MM.1S (cell line): ENCODE measurements around the gene SRSF2.
"Not testable (repeated sequence)": the region's sequence is repeated elsewhere in the genome, so short reads cannot be mapped to it uniquely, and the experiment has no call there.

ENCODE experiments used
- DNase-seq: peaks from one replicate; pipeline ENCODE4 v3.0.0-alpha.2; 2015
- H2AFZ ChIP-seq: fragments of 300-600 bp; sonication (generic); 2 replicates; pipeline ENCODE4 v1.6.0; 2016; ENCODE audit warnings: antibody characterized with exemption, low read length
- H3F3A ChIP-seq: fragments of 300-600 bp; sonication (generic); 2 replicates; pipeline ENCODE4 v1.6.1; 2016; ENCODE audit warnings: mild to moderate bottlenecking, antibody characterized with exemption, low read length, moderate library complexity, mixed read lengths; ENCODE audit not compliant: insufficient read depth
- H3K27ac ChIP-seq: fragments of 300-600 bp; sonication (generic); 2 replicates; pipeline ENCODE4 v1.5.1; 2016; ENCODE audit warnings: mild to moderate bottlenecking, low read length
- H3K27me3 ChIP-seq: fragments of 300-600 bp; sonication (generic); replicated peaks from 2 replicates; pipeline ENCODE4 v1.6.0; 2016; ENCODE audit warnings: low read length; ENCODE audit not compliant: insufficient read depth
- H3K36me3 ChIP-seq: fragments of 300-600 bp; sonication (generic); replicated peaks from 2 replicates; pipeline ENCODE4 v1.6.1; 2016; ENCODE audit warnings: mild to moderate bottlenecking, low read length, mixed read lengths; ENCODE audit not compliant: insufficient read depth
- H3K4me1 ChIP-seq: fragments of 300-600 bp; sonication (generic); 2 replicates; pipeline ENCODE4 v1.6.1; 2016; ENCODE audit warnings: low read length, mixed read lengths
- H3K4me2 ChIP-seq: fragments of 300-600 bp; sonication (generic); 2 replicates; pipeline ENCODE4 v1.6.0; 2016; ENCODE audit warnings: low read depth, low read length
- H3K4me3 ChIP-seq: fragments of 300-600 bp; sonication (generic); 2 replicates; pipeline ENCODE4 v1.5.1; 2016; ENCODE audit warnings: low read length, mixed read lengths
- H3K79me2 ChIP-seq: fragments of 300-600 bp; sonication (generic); 2 replicates; pipeline ENCODE4 v1.6.1; 2016; ENCODE audit warnings: mixed run types, low read length, mixed read lengths
- H3K9ac ChIP-seq: fragments of 300-600 bp; sonication (generic); 2 replicates; pipeline ENCODE4 v1.6.1; 2016; ENCODE audit warnings: low read length, mixed read lengths
- H3K9me2 ChIP-seq: fragments of 300-600 bp; sonication (generic); replicated peaks from 2 replicates; pipeline ENCODE4 v1.6.1; 2016; ENCODE audit warnings: mild to moderate bottlenecking, low read length, mixed read lengths; ENCODE audit not compliant: insufficient read depth
- H3K9me3 ChIP-seq: fragments of 300-600 bp; sonication (generic); replicated peaks from 2 replicates; pipeline ENCODE4 v1.6.1; 2016; ENCODE audit warnings: mild to moderate bottlenecking, low read length, mixed read lengths; ENCODE audit not compliant: insufficient read depth
- H4K20me1 ChIP-seq: fragments of 300-600 bp; sonication (generic); 2 replicates; pipeline ENCODE4 v1.6.1; 2016; ENCODE audit warnings: mild to moderate bottlenecking, low read length, moderate library complexity, mixed read lengths; ENCODE audit not compliant: insufficient read depth
- CTCF ChIP-seq: fragments of 300-600 bp; sonication (generic); IDR thresholded peaks from 2 replicates; pipeline ENCODE4 v1.5.1; 2016; ENCODE audit warnings: antibody characterized with exemption, low read length, mixed read lengths
- EZH2 ChIP-seq: fragments of 300-600 bp; sonication (generic); optimal IDR thresholded peaks from 2 replicates; pipeline ENCODE3; 2017; ENCODE audit warnings: low read depth, mild to moderate bottlenecking, antibody characterized with exemption, low read length, mixed read lengths
- EZH2phosphoT487 ChIP-seq: fragments of 300-600 bp; sonication (generic); IDR thresholded peaks from 2 replicates; pipeline ENCODE4 v1.6.1; 2018; ENCODE audit warnings: antibody characterized with exemption, low read length

The SRSF2 gene

GRCh38 chr17:76701471-76701967, 35.6 kb downstream of the SRSF2 start:
- H3K4me1 ChIP-seq: no peaks in the 10 kb centered on the region
- H3K79me2 ChIP-seq: no peaks in the 10 kb centered on the region
- no peak overlapping the region for H3K9ac ChIP-seq

GRCh38 chr17:76700617-76701470, 36.3 kb downstream of the SRSF2 start:
- Histone ChIP-seq H3F3A (0 out of 2 replicates have a peak, but pooled peaks cover 6% of the 10 kb centered on the region), H3K9me3 (no peaks in the 10 kb centered on the region), H3K4me3 (no peak overlapping the region), H3K4me2 (no peak overlapping the region), H3K4me1 (peaks cover 4% of the 10 kb centered on the region), H2AFZ (no peak overlapping the region), H3K79me2 (no peaks in the 10 kb centered on the region), H3K9me2 (no peaks in the 10 kb centered on the region), H3K27ac (no peak overlapping the region), H3K27me3 (no peaks in the 10 kb centered on the region; the same call in 1 of the 2 replicates), H4K20me1 (no peaks in the 10 kb centered on the region), H3K9ac (no peak overlapping the region), H3K36me3 (no peaks in the 10 kb centered on the region)
- TF ChIP-seq CTCF: no peak
- TF ChIP-seq EZH2phosphoT487: no peak
- no peak for TF ChIP-seq EZH2
- no peak for DNase-seq

More at GRCh38 chr17:76701471-76701967, 35.6 kb downstream of the SRSF2 start:
- Histone ChIP-seq H2AFZ (no peak overlapping the region), H3K4me2 (no peak overlapping the region), H3K9me3 (no peaks in the 10 kb centered on the region), H3K4me3 (no peak overlapping the region), H3F3A (no peaks in the 10 kb centered on the region), H4K20me1 (no peaks in the 10 kb centered on the region), H3K36me3 (no peaks in the 10 kb centered on the region), H3K27me3 (no peaks in the 10 kb centered on the region; the same call in 1 of the 2 replicates), H3K9me2 (no peaks in the 10 kb centered on the region), H3K27ac (no peak overlapping the region)
- DNase-seq: no peak
- TF ChIP-seq CTCF (no peak), EZH2phosphoT487 (no peak), EZH2 (no peak)

- DNase-seq: no peak
- Histone ChIP-seq H3F3A (peaks cover 12% of the 10 kb centered on the region), H3K79me2 (no peaks in the 10 kb centered on the region), H3K9ac (no peak overlapping the region), H3K4me3 (no peak overlapping the region), H3K36me3 (no peaks in the 10 kb centered on the region), H3K9me3 (no peaks in the 10 kb centered on the region), H3K4me2 (no peak overlapping the region), H2AFZ (no peak overlapping the region), H3K4me1 (peaks cover 10% of the 10 kb centered on the region), H3K27me3 (no peaks in the 10 kb centered on the region; the same call in 1 of the 2 replicates), H3K9me2 (no peaks in the 10 kb centered on the region), H3K27ac (no peak overlapping the region), H4K20me1 (no peaks in the 10 kb centered on the region)
- TF ChIP-seq EZH2 (no peak), CTCF (no peak), EZH2phosphoT487 (no peak)
These were observed 36.9 kb downstream of the SRSF2 start for GRCh38 chr17:76700270-76700616.

- H4K20me1 ChIP-seq, H3K36me3 ChIP-seq: not testable (repeated sequence)
- H3K4me1 ChIP-seq: peaks cover 11% of the 10 kb centered on the region
These were observed 38.6 kb downstream of the SRSF2 start for GRCh38 chr17:76698466-76698977.

More at GRCh38 chr17:76698466-76698977, 38.6 kb downstream of the SRSF2 start:
- H3K4me2 ChIP-seq, H2AFZ ChIP-seq, H3K79me2 ChIP-seq, DNase-seq, H3K9me2 ChIP-seq, H3K9me3 ChIP-seq, H3K4me3 ChIP-seq, H3K9ac ChIP-seq, H3K27me3 ChIP-seq, H3K27ac ChIP-seq: not testable (repeated sequence)
- H3F3A ChIP-seq: peaks cover 21% of the 10 kb centered on the region
